ENCODE measurements around the gene CNOT6.

Gene CNOT6

DNA sequence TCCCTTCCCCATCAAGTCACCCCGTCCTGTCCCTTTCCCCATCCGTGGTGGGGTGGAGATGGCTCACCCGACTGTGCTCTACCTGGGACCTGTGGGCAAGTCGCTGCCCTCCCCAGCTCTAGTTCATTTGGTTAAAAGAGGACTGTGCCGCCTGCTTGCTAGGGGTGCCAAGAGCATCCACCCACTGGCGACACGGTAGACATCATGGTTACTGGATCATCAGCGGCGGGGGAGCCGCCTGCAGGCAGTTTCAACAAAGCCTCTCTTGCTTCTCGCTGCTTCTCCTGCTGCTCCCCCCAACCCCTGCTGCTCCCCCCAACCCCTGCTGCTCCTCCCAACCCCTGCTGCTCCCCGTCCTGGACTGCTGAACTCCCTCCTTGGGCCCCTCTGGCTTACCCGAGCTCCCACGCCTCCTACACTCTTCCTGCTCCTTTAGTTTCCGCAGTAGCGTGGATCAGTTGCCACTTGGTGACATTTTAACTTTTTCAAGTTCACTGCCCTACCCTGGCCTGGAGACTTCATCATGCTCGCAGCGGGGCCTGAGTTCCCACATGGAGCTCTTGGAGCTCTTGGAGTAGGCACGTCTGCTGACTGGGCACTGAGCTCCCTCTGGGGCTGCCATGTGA lies 119.1 kb downstream of the CNOT6 start:
- H3K4me3 ChIP-seq (ENCODE audit: low read length) = no peak overlapping the region
- TF ChIP-seq ZNF274 (IDR thresholded peaks at IDR 0.05; ENCODE audit: low read depth, low read length) = no peak

DNA sequence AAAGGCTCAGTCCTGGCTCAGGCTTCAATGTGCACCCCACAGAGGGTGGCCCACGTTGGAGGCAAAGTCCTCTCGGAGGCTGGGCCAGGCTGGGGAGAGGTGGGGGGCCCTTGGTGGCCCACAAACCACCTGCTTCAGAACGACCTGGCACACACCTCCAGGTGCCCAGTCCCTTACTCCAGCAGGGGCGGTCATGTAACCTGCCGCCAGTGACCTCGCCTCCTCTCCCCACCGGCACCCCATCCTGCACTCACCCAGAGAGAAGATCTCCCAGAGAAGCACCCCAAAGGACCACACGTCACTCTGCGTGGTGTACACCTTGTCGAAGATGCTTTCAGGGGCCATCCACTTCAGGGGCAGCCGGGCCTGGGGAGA lies 119.6 kb downstream of the CNOT6 start:
- H3K4me3 ChIP-seq (ENCODE audit: low read length) = no peak overlapping the region
- no peak for TF ChIP-seq ZNF274 (IDR thresholded peaks at IDR 0.05; ENCODE audit: low read depth, low read length)

DNA sequence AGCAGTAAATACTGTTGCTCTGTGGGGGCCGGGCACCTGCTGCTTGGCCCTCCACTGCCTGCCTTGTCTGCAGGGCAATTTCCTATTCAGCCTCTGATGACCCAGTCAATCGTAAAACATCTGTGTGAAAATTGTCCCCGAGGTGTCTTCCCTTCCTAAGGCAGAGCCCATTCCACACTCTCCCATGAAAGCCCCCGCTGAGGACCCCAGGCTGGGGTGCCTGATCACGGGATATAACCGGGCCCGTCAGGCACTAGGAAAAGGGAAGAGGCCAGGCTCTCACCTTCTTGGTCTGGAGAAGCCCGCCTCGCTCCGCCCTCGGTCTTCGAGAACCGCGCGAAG lies 124.3 kb downstream of the CNOT6 start:
- no peak overlapping the region; the same call in 1 of the 2 replicates for H3K4me3 ChIP-seq (ENCODE audit: low read length)
- no peak for TF ChIP-seq ZNF274 (IDR thresholded peaks at IDR 0.05; ENCODE audit: low read depth, low read length)

DNA sequence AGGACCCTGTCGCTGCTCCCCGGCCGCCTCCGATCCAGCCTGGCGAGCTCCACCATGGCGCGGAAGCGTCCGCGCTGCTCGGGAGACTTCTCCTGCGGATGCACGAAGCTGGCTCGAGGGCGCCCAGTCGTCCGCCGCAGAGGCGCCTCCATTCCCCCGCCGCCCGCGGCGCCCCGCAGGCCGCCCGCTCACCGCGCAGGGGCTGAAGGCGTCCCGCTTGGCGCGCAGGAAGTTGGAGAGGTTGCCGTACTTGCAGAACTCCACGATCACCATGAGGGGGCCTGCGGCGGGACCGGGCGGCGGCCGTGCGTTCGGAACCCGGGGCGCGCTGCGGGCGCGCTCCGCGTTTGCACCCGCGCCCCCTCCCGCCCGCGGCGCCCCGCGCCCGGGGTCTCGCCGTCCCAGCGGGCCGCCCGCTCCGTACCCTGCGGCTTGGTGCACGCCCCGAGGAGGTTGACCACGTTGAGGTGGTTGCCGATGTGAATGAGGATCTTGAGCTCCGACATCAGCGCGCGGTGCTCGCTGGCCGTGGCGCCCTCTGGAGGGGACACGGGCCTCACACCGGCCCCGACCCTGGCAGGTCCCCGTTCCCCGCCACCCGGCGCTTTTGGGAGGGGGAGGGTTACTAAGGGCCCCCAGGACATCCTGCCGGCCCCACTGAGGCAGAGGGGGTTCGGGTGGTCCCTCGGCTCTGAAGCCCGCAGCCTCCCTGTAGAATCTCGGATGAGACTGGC lies 124.8 kb downstream of the CNOT6 start:
- no peak for TF ChIP-seq ZNF274 (IDR thresholded peaks at IDR 0.05; ENCODE audit: low read depth, low read length)

DNA sequence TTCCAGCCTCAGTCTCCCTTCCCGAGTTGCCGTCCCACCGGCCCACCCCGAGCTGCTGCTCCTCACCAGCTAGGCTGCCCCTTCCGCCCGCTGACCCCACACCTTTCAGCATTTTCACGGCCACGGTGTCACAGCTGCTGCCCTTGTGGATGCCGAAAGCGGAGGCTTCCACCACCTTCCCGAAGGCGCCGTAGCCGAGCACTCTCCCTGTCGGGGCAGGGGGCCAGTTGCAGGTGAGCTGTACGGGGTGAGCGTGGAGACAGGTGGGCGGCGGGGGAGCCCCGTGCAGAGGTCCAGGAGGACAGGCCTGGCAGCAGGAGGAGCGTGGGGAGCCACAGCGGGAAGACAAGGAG lies 125.4 kb downstream of the CNOT6 start:
- H3K4me3 ChIP-seq (ENCODE audit: low read length) = no peak overlapping the region
- no peak for TF ChIP-seq ZNF274 (IDR thresholded peaks at IDR 0.05; ENCODE audit: low read depth, low read length)

More for the DNA sequence above, 124.8 kb downstream of the CNOT6 start:
- H3K4me3 ChIP-seq (ENCODE audit: low read length) = no peak overlapping the region; the same call in 1 of the 2 replicates

- no peak for TF ChIP-seq ZNF274 (IDR thresholded peaks at IDR 0.05; ENCODE audit: low read depth, low read length)
- H3K4me3 ChIP-seq (ENCODE audit: low read length) = no peak overlapping the region
These were observed 125.8 kb downstream of the CNOT6 start for GRCh38 chr5:180620014-180620413.

- TF ChIP-seq ZNF274 (IDR thresholded peaks at IDR 0.05; ENCODE audit: low read depth, low read length) = no peak
- H3K4me3 ChIP-seq (ENCODE audit: low read length) = no peak overlapping the region
These were observed 127.1 kb downstream of the CNOT6 start for GRCh38 chr5:180621311-180621710.

DNA sequence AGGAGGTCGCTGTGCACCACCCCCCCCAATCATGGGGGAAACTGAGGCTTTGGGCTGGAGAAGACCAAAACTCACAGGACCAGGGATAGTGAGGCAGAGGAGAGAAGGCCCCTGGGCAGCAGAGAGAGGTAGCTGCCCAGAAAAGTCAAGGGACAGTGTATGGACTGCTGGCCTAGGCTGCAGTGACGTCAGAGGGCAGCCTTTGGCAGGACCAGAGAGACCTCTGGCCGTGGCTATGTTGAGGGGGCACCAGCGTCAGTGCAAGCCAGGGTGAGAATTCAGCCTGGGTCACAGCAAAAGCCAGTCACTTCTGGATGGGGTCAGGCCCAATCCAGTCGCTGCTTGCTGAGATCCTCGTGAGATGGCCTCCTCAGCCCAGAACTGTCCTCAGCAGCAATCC lies 128.7 kb downstream of the CNOT6 start:
- no peak for TF ChIP-seq ZNF274 (IDR thresholded peaks at IDR 0.05; ENCODE audit: low read depth, low read length)

DNA sequence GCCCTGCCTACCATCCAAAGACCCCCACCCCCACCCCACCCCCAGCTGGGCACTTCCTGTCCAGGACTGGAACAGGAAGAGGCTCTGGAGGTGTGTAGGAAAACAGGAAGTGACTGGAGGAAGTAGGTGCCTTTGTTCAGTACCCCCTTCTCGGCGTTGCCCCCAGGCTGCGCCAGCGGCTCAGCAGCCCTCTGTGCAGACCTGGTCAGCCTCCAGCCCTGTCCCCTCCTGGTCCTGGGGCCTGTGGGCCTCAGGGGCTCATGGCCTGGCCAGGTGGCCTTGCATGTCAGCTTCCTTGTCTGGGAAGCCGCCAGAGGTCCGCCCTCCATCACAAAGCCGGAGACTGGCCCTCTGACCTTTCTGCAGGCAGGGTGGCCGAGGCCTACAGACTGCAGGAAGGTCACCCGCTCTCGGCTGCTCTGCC lies 129.2 kb downstream of the CNOT6 start:
- H3K4me3 ChIP-seq (ENCODE audit: low read length) = no peak overlapping the region
- no peak for TF ChIP-seq ZNF274 (IDR thresholded peaks at IDR 0.05; ENCODE audit: low read depth, low read length)

More for the DNA sequence above, 128.7 kb downstream of the CNOT6 start:
- no peak overlapping the region for H3K4me3 ChIP-seq (ENCODE audit: low read length)

DNA sequence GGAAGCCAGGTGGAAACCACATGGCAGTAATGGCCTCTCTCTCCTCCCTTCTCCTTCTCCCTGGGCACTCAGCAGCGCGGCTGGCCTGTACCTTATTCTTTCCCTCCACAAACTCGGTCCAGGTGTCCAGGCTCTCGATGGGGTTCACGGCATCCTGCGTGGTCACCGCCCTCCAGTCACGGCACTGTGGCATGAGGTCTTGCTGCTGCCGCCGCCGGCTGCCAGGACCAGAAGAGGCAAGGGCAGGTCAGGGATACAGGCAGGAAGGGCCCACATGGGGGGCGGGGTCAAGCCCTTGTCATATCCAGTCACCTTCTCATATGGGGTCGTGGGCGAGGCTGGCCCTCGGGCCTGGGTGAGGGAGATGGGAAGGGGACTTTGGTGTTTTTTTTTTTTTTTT lies 129.7 kb downstream of the CNOT6 start:
- no peak overlapping the region for H3K4me3 ChIP-seq (ENCODE audit: low read length)
- no peak for TF ChIP-seq ZNF274 (IDR thresholded peaks at IDR 0.05; ENCODE audit: low read depth, low read length)

- H3K4me3 ChIP-seq (ENCODE audit: low read length) = no peak overlapping the region
- TF ChIP-seq ZNF274 (IDR thresholded peaks at IDR 0.05; ENCODE audit: low read depth, low read length) = no peak
These were observed 130.4 kb downstream of the CNOT6 start for GRCh38 chr5:180624587-180624986.

- H3K4me3 ChIP-seq (ENCODE audit: low read length) = no peak overlapping the region
- no peak for TF ChIP-seq ZNF274 (IDR thresholded peaks at IDR 0.05; ENCODE audit: low read depth, low read length)
These were observed 131.1 kb downstream of the CNOT6 start for GRCh38 chr5:180625125-180625790.

GRCh38 chr5:180625791-180626660 lies 131.8 kb downstream of the CNOT6 start:
- no peak for TF ChIP-seq ZNF274 (IDR thresholded peaks at IDR 0.05; ENCODE audit: low read depth, low read length)

DNA sequence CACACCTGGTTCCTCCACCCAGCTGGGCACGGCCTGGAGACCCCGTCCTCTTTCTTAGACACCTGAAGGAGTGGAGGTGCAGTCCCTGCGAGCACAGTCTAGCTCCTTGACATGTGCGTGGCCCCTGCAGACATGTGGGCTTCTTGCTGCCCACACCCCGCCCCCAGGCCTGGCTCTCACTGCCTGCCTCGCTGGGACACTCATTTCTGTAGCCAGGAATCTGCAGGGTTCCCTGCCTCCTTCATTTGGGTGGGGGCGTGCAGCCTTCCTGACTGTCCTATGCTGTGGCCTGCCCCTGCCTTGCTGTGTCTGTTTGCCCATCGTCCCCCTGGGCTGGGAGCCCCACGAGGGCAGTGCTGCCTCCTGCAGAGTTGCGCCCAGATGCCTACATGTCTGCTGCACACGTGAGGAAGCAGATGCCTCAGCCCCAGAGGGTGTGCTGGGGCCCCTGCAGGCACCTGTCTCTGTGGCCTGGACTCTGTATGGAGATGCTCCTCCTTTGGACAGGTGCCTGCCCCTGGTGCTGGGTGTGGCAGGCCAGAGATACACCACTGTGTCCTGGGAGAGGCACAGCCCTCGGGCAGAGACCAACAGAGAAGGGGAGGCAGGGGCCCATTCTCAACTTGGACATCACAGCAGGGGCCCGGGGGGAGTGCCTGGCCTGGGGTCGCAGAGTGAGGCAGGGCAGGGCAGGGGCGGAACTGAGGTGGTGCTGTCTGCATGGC lies 132.6 kb downstream of the CNOT6 start:
- no peak for TF ChIP-seq ZNF274 (IDR thresholded peaks at IDR 0.05; ENCODE audit: low read depth, low read length)
- no peak overlapping the region for H3K4me3 ChIP-seq (ENCODE audit: low read length)

More at GRCh38 chr5:180625791-180626660, 131.8 kb downstream of the CNOT6 start:
- no peak overlapping the region for H3K4me3 ChIP-seq (ENCODE audit: low read length)

Measured in GM08714 (cell line).